ENCODE results near the gene GPAT3.

GPAT3 gene

GRCh38 chr4:83651846-83652245, 115.9 kb downstream of the GPAT3 start:
- no peak for DNase-seq
